Omental fat pad (tissue), 4 donors: ENCODE measurements around the gene NAV3. TPM values are rescaled to one million over a fixed set of nuclear protein-coding genes. Genes with fewer than 3 reads are reported as not detected.

Source experiments
- ATAC-seq: fragments of 150-250 bp; one replicate; pipeline ENCODE4 v1.9.1; 2016; ENCODE audit warnings: mild to moderate bottlenecking, moderate library complexity; ENCODE audit not compliant: low FRiP score
- DNase-seq: peaks from one replicate; pipeline ENCODE4 v3.0.0-alpha.2; 2019; ENCODE audit warnings: low spot score
- CTCF ChIP-seq, 3 donors: fragments of 450-650 bp; IDR thresholded peaks; one replicate each; pipeline ENCODE4 v1.5.1; 2016 to 2017; ENCODE audit warnings: antibody characterized with exemption in 3 of 3, mild to moderate bottlenecking in 3 of 3, moderate library complexity in 2 of 3
- total RNA-seq, 4 donors: library from RNA; depleted of rRNA; stranded (reverse); fragments of >200 nt; gene quantifications; one replicate each; pipeline ENCODE4 v1.1.0, GENCODE V29; 2016

The NAV3 gene
- total RNA-seq, 4 donors from 2014 or later = 12.5 to 24.3 (median 15.3) TPM

- ATAC-seq (no peak), DNase-seq (no peak)
- TF ChIP-seq CTCF (IDR thresholded peaks at IDR 0.05) = no peak
These were observed 133.0 kb downstream of the NAV3 start for GRCh38 chr12:77963576-77964178.

GRCh38 chr12:77965790-77966189 lies 135.1 kb downstream of the NAV3 start:
- DNase-seq = no peak
- no peak for ATAC-seq
- TF ChIP-seq CTCF (IDR thresholded peaks at IDR 0.05) = no peak

- no peak for TF ChIP-seq CTCF (IDR thresholded peaks at IDR 0.05)
- ATAC-seq (no peak), DNase-seq (no peak)
These were observed 137.3 kb downstream of the NAV3 start for GRCh38 chr12:77968021-77968420.

- ATAC-seq (no peak), DNase-seq (no peak)
- TF ChIP-seq CTCF (IDR thresholded peaks at IDR 0.05) = no peak
These were observed 137.9 kb downstream of the NAV3 start for GRCh38 chr12:77968571-77968970.

- no peak for ATAC-seq
- TF ChIP-seq CTCF (IDR thresholded peaks at IDR 0.05) = no peak
These were observed 142.9 kb downstream of the NAV3 start for GRCh38 chr12:77973579-77973978.

GRCh38 chr12:77974645-77975044 lies 144.0 kb downstream of the NAV3 start:
- DNase-seq (no peak), ATAC-seq (no peak)
- no peak for TF ChIP-seq CTCF (IDR thresholded peaks at IDR 0.05)

More at GRCh38 chr12:77973579-77973978, 142.9 kb downstream of the NAV3 start:
- DNase-seq = no peak

- DNase-seq (no peak), ATAC-seq (no peak)
- no peak for TF ChIP-seq CTCF (IDR thresholded peaks at IDR 0.05)
These were observed 149.0 kb downstream of the NAV3 start for GRCh38 chr12:77979597-77980250.
